Stimulated activated CD8-positive, alpha-beta memory T cell treated with anti-CD3 and anti-CD28 coated beads, Interleukin-12 subunit alpha, Interleukin-12 subunit beta, amount 100 ng/mL, for 4 hours (primary cell): Measurements from ENCODE around the gene SPEM2.
"Not testable (repeated sequence)": the region's sequence is repeated elsewhere in the genome, so short reads cannot be mapped to it uniquely, and the experiment has no call there.

Experiments
- DNase-seq: peaks from one replicate; pipeline ENCODE4 v3.0.0-alpha.2; 2020; ENCODE audit warnings: low read depth

The SPEM2 gene

GRCh38 chr17:7474767-7475166 is 49.4 kb downstream of the SPEM2 start:
- not testable (repeated sequence) for DNase-seq

DNA sequence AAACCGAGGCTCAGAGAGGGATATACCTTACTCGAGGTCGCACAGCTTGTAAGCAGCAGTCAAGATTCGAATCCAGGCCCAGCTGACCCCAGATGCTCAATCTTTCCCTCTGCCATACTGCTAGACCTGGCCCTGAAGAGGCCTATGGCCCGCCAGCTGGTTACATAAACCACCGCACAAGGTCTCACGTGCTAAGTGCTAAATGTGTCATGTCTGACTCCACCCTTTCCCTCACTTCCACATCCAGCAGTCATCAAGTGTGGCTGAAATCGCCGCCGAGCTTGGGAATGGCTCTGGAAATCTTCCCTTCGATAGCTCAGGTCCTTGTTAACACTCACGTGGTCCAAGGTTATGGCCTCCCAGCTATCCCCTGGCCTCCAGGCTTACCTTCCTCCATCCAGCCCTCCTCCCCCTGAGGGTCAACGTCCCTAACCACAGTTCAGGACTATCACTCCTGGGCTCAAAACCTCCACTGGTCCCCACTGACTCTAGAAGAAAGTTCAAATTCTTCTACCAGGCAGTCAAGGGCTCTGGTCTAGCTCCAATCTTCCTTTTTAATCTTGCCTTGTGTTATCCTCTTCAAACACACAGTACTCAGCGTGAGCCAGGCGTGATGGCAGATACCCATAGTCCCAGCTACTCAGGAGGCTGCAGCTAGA is 50.5 kb downstream of the SPEM2 start:
- no peak for DNase-seq

GRCh38 chr17:7476494-7476893 is 51.1 kb downstream of the SPEM2 start:
- DNase-seq, result no peak

DNA sequence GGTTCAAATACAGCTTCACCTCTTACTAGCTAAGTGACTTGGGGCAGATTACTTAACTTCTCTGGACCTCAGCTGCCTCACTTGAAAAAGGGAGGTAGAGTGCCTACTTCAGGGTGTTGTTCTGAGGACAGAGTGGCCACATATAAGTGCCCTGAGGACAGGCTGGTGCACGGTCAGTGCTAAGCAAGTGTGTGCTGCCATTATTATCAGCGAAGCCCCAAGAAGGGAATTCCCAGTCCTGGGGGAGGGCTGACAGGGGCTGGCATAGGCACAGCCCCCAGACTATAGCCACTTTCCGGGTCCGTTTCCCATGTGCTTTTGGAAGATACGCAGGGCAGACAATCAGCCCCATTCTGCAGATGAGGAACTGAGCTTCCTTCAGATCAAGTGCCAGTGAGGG is 51.5 kb downstream of the SPEM2 start:
- DNase-seq, result no peak
